ENCODE measurements around the gene BIN2.

- TF ChIP-seq CTCF (IDR thresholded peaks at IDR 0.05): no peak
- no peak for TF ChIP-seq POLR2A (IDR thresholded peaks at IDR 0.05)
- no peak for TF ChIP-seq EP300 (IDR thresholded peaks at IDR 0.05)
- TF ChIP-seq POLR2AphosphoS5 (IDR thresholded peaks at IDR 0.05): no peak
Measured at GRCh38 chr12:51339750-51340149, 15.8 kb upstream of the BIN2 start.

Measured in stomach (tissue), 4 donors.